ENCODE results near the gene TAPBP. TPM values are rescaled to one million over a fixed set of nuclear protein-coding genes. Genes with fewer than 3 reads are reported as not detected.

Gene TAPBP
- polyA plus RNA-seq, 2 of the 4 experiments (the other 2 are of a cell fraction), result 16.8 to 37.5 TPM

- no peak for TF ChIP-seq REST (IDR thresholded peaks at IDR 0.05)
Observed at GRCh38 chr6:33294086-33294823, 19.6 kb downstream of the TAPBP start (continued).

GRCh38 chr6:33292996-33293682 is 20.7 kb downstream of the TAPBP start:
- POLR2A ChIA-PET, result no interaction called here
- DNase-seq (ENCODE audit: low read depth in 1 of 2, low spot score in 1 of 2), result no peak

More at GRCh38 chr6:33292996-33293682, 20.7 kb downstream of the TAPBP start:
- CTCF ChIA-PET, result interaction anchor here (1.3 to 1.4 kb wide), 2 partner anchors 14 to 15 kb away, joined by 3 read pairs; no protein-coding TSS in a partner anchor
- WGBS (ENCODE audit: missing lambda C conversion rate), result 90% methylated on average over 12 of the region's 16 CpGs
- H3K4me2 ChIP-seq, result no peak overlapping the region
- FAIRE-seq (no peak), ATAC-seq (no peak)
- peaks cover 13% of the 10 kb centered on the region; the same call in 2 of the 3 replicates for H3K4me1 ChIP-seq
- no peak overlapping the region for H3K4me3 ChIP-seq
- H3K9me3 ChIP-seq, result no peaks in the 10 kb centered on the region
- no peak overlapping the region for H3K27ac ChIP-seq
- TF ChIP-seq RAD21 (conservative IDR thresholded peaks at IDR 0.05 in 1 of 2, IDR thresholded peaks at IDR 0.05 in 1 of 2), result no peak
- no peak for TF ChIP-seq SREBF2 (IDR thresholded peaks at IDR 0.05)
- no peak for TF ChIP-seq NFE2L2 (conservative IDR thresholded peaks at IDR 0.05; ENCODE audit: low read length)
- TF ChIP-seq CEBPB (IDR thresholded peaks at IDR 0.05), result no peak
- TF ChIP-seq NR3C1 (IDR thresholded peaks at IDR 0.05), result no peak
- no peak for TF ChIP-seq MAZ (IDR thresholded peaks at IDR 0.05; ENCODE audit: borderline replicate concordance, low read depth, low read length)
- TF ChIP-seq RNF2 (IDR thresholded peaks at IDR 0.05; ENCODE audit: borderline replicate concordance, low read depth), result no peak
- TF ChIP-seq, protein P1, sequence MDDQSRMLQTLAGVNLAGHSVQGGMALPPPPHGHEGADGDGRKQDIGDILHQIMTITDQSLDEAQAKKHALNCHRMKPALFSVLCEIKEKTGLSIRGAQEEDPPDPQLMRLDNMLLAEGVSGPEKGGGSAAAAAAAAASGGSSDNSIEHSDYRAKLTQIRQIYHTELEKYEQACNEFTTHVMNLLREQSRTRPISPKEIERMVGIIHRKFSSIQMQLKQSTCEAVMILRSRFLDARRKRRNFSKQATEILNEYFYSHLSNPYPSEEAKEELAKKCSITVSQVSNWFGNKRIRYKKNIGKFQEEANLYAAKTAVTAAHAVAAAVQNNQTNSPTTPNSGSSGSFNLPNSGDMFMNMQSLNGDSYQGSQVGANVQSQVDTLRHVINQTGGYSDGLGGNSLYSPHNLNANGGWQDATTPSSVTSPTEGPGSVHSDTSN (IDR thresholded peaks at IDR 0.05), result no peak
- TF ChIP-seq POLR2A (IDR thresholded peaks at IDR 0.05; ENCODE audit: low read length), result no peak
- no peak for TF ChIP-seq TFCP2L1 (CRISPR knock-in tag; IDR thresholded peaks at IDR 0.05)
- TF ChIP-seq, protein P2, sequence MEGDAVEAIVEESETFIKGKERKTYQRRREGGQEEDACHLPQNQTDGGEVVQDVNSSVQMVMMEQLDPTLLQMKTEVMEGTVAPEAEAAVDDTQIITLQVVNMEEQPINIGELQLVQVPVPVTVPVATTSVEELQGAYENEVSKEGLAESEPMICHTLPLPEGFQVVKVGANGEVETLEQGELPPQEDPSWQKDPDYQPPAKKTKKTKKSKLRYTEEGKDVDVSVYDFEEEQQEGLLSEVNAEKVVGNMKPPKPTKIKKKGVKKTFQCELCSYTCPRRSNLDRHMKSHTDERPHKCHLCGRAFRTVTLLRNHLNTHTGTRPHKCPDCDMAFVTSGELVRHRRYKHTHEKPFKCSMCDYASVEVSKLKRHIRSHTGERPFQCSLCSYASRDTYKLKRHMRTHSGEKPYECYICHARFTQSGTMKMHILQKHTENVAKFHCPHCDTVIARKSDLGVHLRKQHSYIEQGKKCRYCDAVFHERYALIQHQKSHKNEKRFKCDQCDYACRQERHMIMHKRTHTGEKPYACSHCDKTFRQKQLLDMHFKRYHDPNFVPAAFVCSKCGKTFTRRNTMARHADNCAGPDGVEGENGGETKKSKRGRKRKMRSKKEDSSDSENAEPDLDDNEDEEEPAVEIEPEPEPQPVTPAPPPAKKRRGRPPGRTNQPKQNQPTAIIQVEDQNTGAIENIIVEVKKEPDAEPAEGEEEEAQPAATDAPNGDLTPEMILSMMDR (IDR thresholded peaks at IDR 0.05), result no peak
- no peak for TF ChIP-seq FOSB (CRISPR knock-in tag; IDR thresholded peaks at IDR 0.05)
- no peak for TF ChIP-seq REST (IDR thresholded peaks at IDR 0.05)
